Measurements from ENCODE around the gene ELFN2.

DNA sequence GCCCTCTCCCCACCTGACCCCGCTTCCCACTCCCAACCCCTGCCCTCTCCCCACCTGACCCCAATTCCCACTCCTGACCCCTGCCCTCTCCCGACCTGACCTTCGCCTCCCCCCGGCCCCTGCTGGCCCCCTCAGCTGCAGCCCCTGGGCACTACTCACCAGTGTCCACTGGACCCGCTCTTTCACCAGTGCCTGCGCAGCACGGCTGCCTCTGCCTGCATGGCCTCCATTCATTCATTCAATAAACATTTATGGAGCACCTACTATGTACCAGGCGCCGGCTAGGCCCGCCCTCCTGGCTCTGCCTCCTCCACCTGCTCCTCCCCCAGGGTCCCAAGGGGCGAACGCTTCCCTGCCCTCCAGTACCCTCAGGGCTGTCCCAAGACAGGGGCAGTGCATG, 42.6 kb downstream of the ELFN2 start:
- TF ChIP-seq EZH2 (IDR thresholded peaks at IDR 0.05; ENCODE audit: insufficient read depth, poor library complexity, severe bottlenecking) = no peak
- TF ChIP-seq EZH2phosphoT487 (IDR thresholded peaks at IDR 0.05; ENCODE audit: insufficient read depth, low read depth) = no peak

Measured in GM23248 (cell line).